HepG2 (cell line): ENCODE measurements around the gene HNRNPF. TPM values are rescaled to one million over a fixed set of nuclear protein-coding genes. Genes with fewer than 3 reads are reported as not detected.
A peak's percentile ranks its signal among the peaks of the same experiment; 100 is the strongest.

Source experiments
- ARNT2 ChIP-seq: sonication (generic); formaldehyde crosslinking; IDR thresholded peaks from 2 replicates; pipeline ENCODE4 v1.8.0; 2022; ENCODE audit warnings: mild to moderate bottlenecking, low read depth, missing genetic modification reagents, moderate library complexity
- BHLHE40 ChIP-seq: IDR thresholded peaks from 2 replicates; pipeline ENCODE4 v1.6.1; 2011; ENCODE audit warnings: low read length, improper control_type of control experiment
- ERF ChIP-seq: IDR thresholded peaks from 2 replicates; pipeline ENCODE4 v1.6.1; 2018; ENCODE audit warnings: missing biosample characterization, missing genetic modification reagents
- FOXM1 ChIP-seq: sonication (generic); formaldehyde crosslinking; IDR thresholded peaks from 2 replicates; pipeline ENCODE4 v1.5.0; 2020; ENCODE audit warnings: missing genetic modification reagents
- HNF4A ChIP-seq: sonication (generic); formaldehyde crosslinking; IDR thresholded peaks from 2 replicates; pipeline ENCODE4 v1.4.0; 2020; ENCODE audit warnings: missing genetic modification reagents
- LCORL ChIP-seq, 2 experiments: fragments of 450-650 bp in 1 of 2; sonication (generic) in 1 of 2; formaldehyde crosslinking in 1 of 2; IDR thresholded peaks; 2 replicates each; pipeline versions ENCODE4 v1.5.0 to v1.6.1; 2017 to 2020; ENCODE audit warnings: antibody characterized with exemption in 1 of 2, missing genetic modification reagents in 1 of 2
- NFYB ChIP-seq: sonication (generic); formaldehyde crosslinking; IDR thresholded peaks from 2 replicates; pipeline ENCODE4 v1.4.0; 2020; ENCODE audit warnings: missing genetic modification reagents
- NR2F1 ChIP-seq, 2 experiments: fragments of 450-650 bp in 1 of 2; formaldehyde crosslinking in 1 of 2; IDR thresholded peaks; 2 replicates each; pipeline versions ENCODE4 v1.5.0 to v1.6.1; 2016 to 2020; ENCODE audit warnings: mild to moderate bottlenecking in 1 of 2, missing compliant biosample characterization in 1 of 2, missing genetic modification reagents in 1 of 2, moderate library complexity in 1 of 2
- PAWR ChIP-seq: sonication (generic); formaldehyde crosslinking; IDR thresholded peaks from 2 replicates; pipeline ENCODE4 v1.4.0; 2020; ENCODE audit warnings: missing genetic modification reagents, mild to moderate bottlenecking, borderline replicate concordance
- PRMT3 ChIP-seq: sonication (generic); formaldehyde crosslinking; IDR thresholded peaks from 2 replicates; pipeline ENCODE4 v1.8.1; 2022; ENCODE audit warnings: low read depth, mild to moderate bottlenecking, moderate library complexity, missing genetic modification reagents, borderline replicate concordance
- SRSF9 ChIP-seq: fragments of 200-400 bp; formaldehyde crosslinking; IDR thresholded peaks from 2 replicates; pipeline ENCODE4 v1.6.1; 2018; ENCODE audit warnings: borderline replicate concordance, mild to moderate bottlenecking, low read depth, low read length; ENCODE audit not compliant: insufficient read depth, poor library complexity, severe bottlenecking
- SUZ12 ChIP-seq: fragments of 150-350 bp; IDR thresholded peaks from 2 replicates; pipeline ENCODE4 v1.6.1; 2014; ENCODE audit warnings: low read depth, low read length
- TBX3 ChIP-seq: fragments of 450-650 bp; IDR thresholded peaks from 2 replicates; pipeline ENCODE4 v1.6.1; 2017; ENCODE audit warnings: antibody characterized with exemption, mild to moderate bottlenecking, inconsistent platforms, borderline replicate concordance
- YY1 ChIP-seq: IDR thresholded peaks from 2 replicates; pipeline ENCODE4 v1.6.1; 2011; ENCODE audit warnings: low read length, low read depth, moderate library complexity, mild to moderate bottlenecking; ENCODE audit not compliant: insufficient read depth, insufficient replicate concordance
- ZFP41 ChIP-seq: sonication (generic); formaldehyde crosslinking; IDR thresholded peaks from 2 replicates; pipeline ENCODE4 v1.4.0; 2020; ENCODE audit warnings: mild to moderate bottlenecking, missing genetic modification reagents, borderline replicate concordance
- ZKSCAN5 ChIP-seq: sonication (generic); formaldehyde crosslinking; IDR thresholded peaks from 2 replicates; pipeline ENCODE4 v1.5.1; 2020; ENCODE audit warnings: mild to moderate bottlenecking, missing genetic modification reagents
- ZNF124 ChIP-seq: sonication (generic); formaldehyde crosslinking; IDR thresholded peaks from 2 replicates; pipeline ENCODE4 v1.4.0; 2020; ENCODE audit warnings: missing genetic modification reagents
- ZNF282 ChIP-seq: fragments of 450-650 bp; IDR thresholded peaks from 2 replicates; pipeline ENCODE4 v1.6.1; 2018; ENCODE audit not compliant: partially characterized antibody
- ZNF7 ChIP-seq: IDR thresholded peaks from 2 replicates; pipeline ENCODE4 v1.6.1; 2016; ENCODE audit warnings: missing biosample characterization, missing genetic modification reagents
- ZNF713 ChIP-seq: sonication (generic); formaldehyde crosslinking; IDR thresholded peaks from 2 replicates; pipeline ENCODE4 v1.4.0; 2020; ENCODE audit warnings: mild to moderate bottlenecking, missing genetic modification reagents
- ZNF720 ChIP-seq: sonication (generic); formaldehyde crosslinking; IDR thresholded peaks from 2 replicates; pipeline ENCODE4 v1.4.0; 2020; ENCODE audit warnings: missing genetic modification reagents
- ZNF780A ChIP-seq: sonication (generic); formaldehyde crosslinking; IDR thresholded peaks from 2 replicates; pipeline ENCODE4 v1.8.0; 2022; ENCODE audit warnings: mild to moderate bottlenecking, missing genetic modification reagents, moderate library complexity
- polyA plus RNA-seq, 8 experiments: library from polyadenylated mRNA; depleted of rRNA in 3 of 8; stranded (reverse) in 7 of 8; unstranded in 1 of 8; fragments of >200 nt; fragmentation: Illumina TruSeq in 4 of 8; extraction: Trizol in 4 of 8; gene quantifications; 2 replicates each; pipeline versions ENCODE4 v1.2.1 to v1.2.3, GENCODE V29; 2011 to 2016; ENCODE audit warnings: low read depth in 4 of 8, missing spikeins in 1 of 8, mixed read lengths in 1 of 8; ENCODE audit not compliant: insufficient read depth in 1 of 8
- total RNA-seq, 5 experiments: library from RNA; depleted of rRNA; stranded (reverse); fragments of >200 nt; fragmentation: Illumina TruSeq; extraction: Trizol; gene quantifications; 2 replicates each; pipeline ENCODE4 v1.2.3, GENCODE V29; 2016; ENCODE audit warnings: low read depth in 1 of 5
- TF ChIP-seq, protein P1 (sequence below): sonication (generic); formaldehyde crosslinking; IDR thresholded peaks from 2 replicates; pipeline ENCODE4 v1.5.1; 2020; ENCODE audit warnings: mild to moderate bottlenecking, missing genetic modification reagents, moderate library complexity
- TF ChIP-seq, protein P2 (sequence below): IDR thresholded peaks from 2 replicates; pipeline ENCODE4 v1.6.1; 2018; ENCODE audit warnings: missing genetic modification reagents, mild to moderate bottlenecking, missing compliant biosample characterization
- TF ChIP-seq, protein P3 (sequence below): sonication (generic); formaldehyde crosslinking; IDR thresholded peaks from 2 replicates; pipeline ENCODE4 v1.8.0; 2022; ENCODE audit warnings: mild to moderate bottlenecking, missing genetic modification reagents, borderline replicate concordance
- TF ChIP-seq, protein P4 (sequence below): sonication (generic); formaldehyde crosslinking; IDR thresholded peaks from 2 replicates; pipeline ENCODE4 v1.4.0; 2020; ENCODE audit warnings: missing genetic modification reagents

Gene HNRNPF
- total and polyA plus RNA-seq, 2 of the 13 experiments (the other 11 are each of a cell fraction or from before 2014, with no cell fraction given): 166 to 308 TPM

DNA sequence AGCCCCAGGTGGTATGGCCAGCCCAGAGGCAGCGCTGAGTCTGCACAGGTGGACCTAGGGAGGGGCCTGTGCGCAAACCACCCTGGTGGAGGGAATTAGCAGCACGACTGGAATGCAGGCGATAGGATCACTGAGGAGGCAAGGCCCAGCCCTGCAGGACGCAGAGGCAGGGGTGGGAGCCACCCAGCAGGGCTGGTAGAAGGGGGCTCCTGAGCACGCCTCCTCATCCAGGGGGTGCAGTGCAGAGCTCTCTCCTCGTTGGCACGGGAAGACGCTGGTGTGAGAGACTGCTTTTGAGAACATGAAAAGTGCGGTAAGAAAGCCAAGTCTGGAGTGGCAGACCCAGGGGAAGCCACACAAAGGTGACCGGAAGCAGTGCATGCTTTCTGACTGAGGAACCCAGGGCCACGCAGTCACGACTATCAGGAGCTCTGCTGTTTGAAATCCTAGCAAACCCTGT, 31.5 kb downstream of the HNRNPF start (continued):
- TF ChIP-seq, protein P1, sequence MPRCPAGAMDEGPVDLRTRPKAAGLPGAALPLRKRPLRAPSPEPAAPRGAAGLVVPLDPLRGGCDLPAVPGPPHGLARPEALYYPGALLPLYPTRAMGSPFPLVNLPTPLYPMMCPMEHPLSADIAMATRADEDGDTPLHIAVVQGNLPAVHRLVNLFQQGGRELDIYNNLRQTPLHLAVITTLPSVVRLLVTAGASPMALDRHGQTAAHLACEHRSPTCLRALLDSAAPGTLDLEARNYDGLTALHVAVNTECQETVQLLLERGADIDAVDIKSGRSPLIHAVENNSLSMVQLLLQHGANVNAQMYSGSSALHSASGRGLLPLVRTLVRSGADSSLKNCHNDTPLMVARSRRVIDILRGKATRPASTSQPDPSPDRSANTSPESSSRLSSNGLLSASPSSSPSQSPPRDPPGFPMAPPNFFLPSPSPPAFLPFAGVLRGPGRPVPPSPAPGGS (CRISPR knock-in tag): no peak
- TF ChIP-seq YY1 (no peak), ZNF713 (CRISPR knock-in tag) (no peak), ZNF282 (no peak), PAWR (CRISPR knock-in tag) (0 out of 2 replicates have a peak, but pooled peaks have one; percentile 43), SRSF9 (no peak), BHLHE40 (no peak), ERF (0 out of 2 replicates have a peak, but pooled peaks have one; percentile 15), ZNF124 (CRISPR knock-in tag) (no peak), ZNF720 (CRISPR knock-in tag) (no peak), PRMT3 (CRISPR knock-in tag) (no peak), ARNT2 (no peak), HNF4A (no peak; the same call in 1 of the 2 replicates), ZFP41 (CRISPR knock-in tag) (no peak), ZNF7 (CRISPR knock-in tag) (no peak), NFYB (CRISPR knock-in tag) (no peak; the same call in 1 of the 2 replicates), ZKSCAN5 (CRISPR knock-in tag) (no peak), LCORL (IDR thresholded peaks at IDR 0.05) (no peak), LCORL (CRISPR knock-in tag; IDR thresholded peaks at IDR 0.05) (peak; percentile 80; the same call in 1 of the 2 replicates), TBX3 (no peak), SUZ12 (no peak), FOXM1 (CRISPR knock-in tag) (no peak), ZNF780A (CRISPR knock-in tag) (no peak), NR2F1 (CRISPR knock-in tag; IDR thresholded peaks at IDR 0.05) (no peak)
- TF ChIP-seq, protein P2, sequence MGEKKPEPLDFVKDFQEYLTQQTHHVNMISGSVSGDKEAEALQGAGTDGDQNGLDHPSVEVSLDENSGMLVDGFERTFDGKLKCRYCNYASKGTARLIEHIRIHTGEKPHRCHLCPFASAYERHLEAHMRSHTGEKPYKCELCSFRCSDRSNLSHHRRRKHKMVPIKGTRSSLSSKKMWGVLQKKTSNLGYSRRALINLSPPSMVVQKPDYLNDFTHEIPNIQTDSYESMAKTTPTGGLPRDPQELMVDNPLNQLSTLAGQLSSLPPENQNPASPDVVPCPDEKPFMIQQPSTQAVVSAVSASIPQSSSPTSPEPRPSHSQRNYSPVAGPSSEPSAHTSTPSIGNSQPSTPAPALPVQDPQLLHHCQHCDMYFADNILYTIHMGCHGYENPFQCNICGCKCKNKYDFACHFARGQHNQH (CRISPR knock-in tag): no peak
- TF ChIP-seq, protein P3, sequence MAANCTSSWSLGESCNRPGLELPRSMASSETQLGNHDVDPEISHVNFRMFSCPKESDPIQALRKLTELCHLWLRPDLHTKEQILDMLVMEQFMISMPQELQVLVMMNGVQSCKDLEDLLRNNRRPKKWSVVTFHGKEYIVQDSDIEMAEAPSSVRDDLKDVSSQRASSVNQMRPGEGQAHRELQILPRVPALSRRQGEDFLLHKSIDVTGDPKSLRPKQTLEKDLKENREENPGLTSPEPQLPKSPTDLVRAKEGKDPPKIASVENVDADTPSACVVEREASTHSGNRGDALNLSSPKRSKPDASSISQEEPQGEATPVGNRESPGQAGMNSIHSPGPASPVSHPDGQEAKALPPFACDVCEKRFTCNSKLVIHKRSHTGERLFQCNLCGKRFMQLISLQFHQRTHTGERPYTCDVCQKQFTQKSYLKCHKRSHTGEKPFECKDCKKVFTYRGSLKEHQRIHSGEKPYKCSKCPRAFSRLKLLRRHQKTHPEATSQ (CRISPR knock-in tag): no peak
- TF ChIP-seq, protein P4, sequence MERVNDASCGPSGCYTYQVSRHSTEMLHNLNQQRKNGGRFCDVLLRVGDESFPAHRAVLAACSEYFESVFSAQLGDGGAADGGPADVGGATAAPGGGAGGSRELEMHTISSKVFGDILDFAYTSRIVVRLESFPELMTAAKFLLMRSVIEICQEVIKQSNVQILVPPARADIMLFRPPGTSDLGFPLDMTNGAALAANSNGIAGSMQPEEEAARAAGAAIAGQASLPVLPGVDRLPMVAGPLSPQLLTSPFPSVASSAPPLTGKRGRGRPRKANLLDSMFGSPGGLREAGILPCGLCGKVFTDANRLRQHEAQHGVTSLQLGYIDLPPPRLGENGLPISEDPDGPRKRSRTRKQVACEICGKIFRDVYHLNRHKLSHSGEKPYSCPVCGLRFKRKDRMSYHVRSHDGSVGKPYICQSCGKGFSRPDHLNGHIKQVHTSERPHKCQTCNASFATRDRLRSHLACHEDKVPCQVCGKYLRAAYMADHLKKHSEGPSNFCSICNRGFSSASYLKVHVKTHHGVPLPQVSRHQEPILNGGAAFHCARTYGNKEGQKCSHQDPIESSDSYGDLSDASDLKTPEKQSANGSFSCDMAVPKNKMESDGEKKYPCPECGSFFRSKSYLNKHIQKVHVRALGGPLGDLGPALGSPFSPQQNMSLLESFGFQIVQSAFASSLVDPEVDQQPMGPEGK: 0 out of 2 replicates have a peak, but pooled peaks have one; percentile 27
